ENCODE data around the gene PANK3. TPM values are rescaled to one million over a fixed set of nuclear protein-coding genes. Genes with fewer than 3 reads are reported as not detected.
A peak's percentile ranks its signal among the peaks of the same experiment; 100 is the strongest.

PANK3 gene
- polyA plus RNA-seq, 3 donors: 9.0 to 11.9 (median 9.3) TPM

GRCh38 chr5:168527756-168528295, 51.3 kb downstream of the PANK3 start:
- TF ChIP-seq CTCF (IDR thresholded peaks at IDR 0.05): no peak
- intact Hi-C loops (cut with micrococcal nuclease): no loop called here
- Mint-ChIP-seq H3K9me3 (peaks cover 7 to 20% (median 16%) of the 10 kb centered on the region in 7 donors), H3K4me3 (peak overlapping the region in 1 of 2 donors; percentile 80), H3K36me3 (peaks cover 3 to 27% of the 10 kb centered on the region in 2 donors), H3K4me1 (peaks cover 10% of the 10 kb centered on the region), H3K27me3 (ENCODE audit: low read depth in 3 of 3) (peaks cover 40 to 53% (median 46%) of the 10 kb centered on the region in 3 donors), H3K27ac (no peak overlapping the region)
- Histone ChIP-seq H3K4me3 (replicated peaks in 1 of 3; ENCODE audit: low read depth in 2 of 3, low read length in 3 of 3) (no peak overlapping the region), H3K4me2 (replicated peaks; ENCODE audit: extremely low read depth, low read length, poor library complexity, severe bottlenecking) (no peak overlapping the region), H3K9me3 (replicated peaks in 1 of 2; ENCODE audit: control insufficient read depth in 1 of 2, insufficient read depth in 1 of 2, low read length in 2 of 2) (peaks cover 11 to 19% of the 10 kb centered on the region in 2 donors), H2AFZ (ENCODE audit: insufficient read depth, low read depth, low read length, poor library complexity, severe bottlenecking) (no peak overlapping the region), H3K9ac (ENCODE audit: insufficient read depth, low read length, poor library complexity, severe bottlenecking) (no peak overlapping the region), H4K20me1 (ENCODE audit: insufficient read depth, low read length) (no peaks in the 10 kb centered on the region), H3K27ac (ENCODE audit: low read depth in 1 of 2, low read length in 2 of 2) (no peak overlapping the region), H3K4me1 (ENCODE audit: control insufficient read depth in 1 of 2, insufficient read depth in 2 of 2, low read length in 2 of 2) (no peaks in the 10 kb centered on the region), H3K36me3 (replicated peaks in 1 of 2; ENCODE audit: control insufficient read depth in 1 of 2, insufficient read depth in 2 of 2, low read length in 2 of 2) (peaks cover 0 to 6% of the 10 kb centered on the region in 2 donors), H3K27me3 (ENCODE audit: control insufficient read depth in 2 of 2, insufficient read depth in 2 of 2, low read length in 2 of 2) (peaks cover 31 to 40% of the 10 kb centered on the region in 2 donors), H3K79me2 (ENCODE audit: insufficient read depth, low read length) (no peaks in the 10 kb centered on the region)
- WGBS (ENCODE audit: insufficient coverage): 94% methylated on average over 3 of the region's 4 CpGs
- no peak for DNase-seq

GRCh38 chr5:168525856-168526255, 53.3 kb downstream of the PANK3 start:
- Histone ChIP-seq H2AFZ (ENCODE audit: insufficient read depth, low read depth, low read length, poor library complexity, severe bottlenecking) (no peak overlapping the region), H3K79me2 (ENCODE audit: insufficient read depth, low read length) (no peaks in the 10 kb centered on the region), H3K27ac (ENCODE audit: low read depth in 1 of 2, low read length in 2 of 2) (no peak overlapping the region), H3K4me2 (replicated peaks; ENCODE audit: extremely low read depth, low read length, poor library complexity, severe bottlenecking) (no peak overlapping the region), H3K9me3 (replicated peaks in 1 of 2; ENCODE audit: control insufficient read depth in 1 of 2, insufficient read depth in 1 of 2, low read length in 2 of 2) (peaks cover 11 to 19% of the 10 kb centered on the region in 2 donors), H3K27me3 (ENCODE audit: control insufficient read depth in 2 of 2, insufficient read depth in 2 of 2, low read length in 2 of 2) (peaks cover 21 to 27% of the 10 kb centered on the region in 2 donors), H3K36me3 (replicated peaks in 1 of 2; ENCODE audit: control insufficient read depth in 1 of 2, insufficient read depth in 2 of 2, low read length in 2 of 2) (peaks cover 5 to 22% of the 10 kb centered on the region in 2 donors), H3K4me1 (ENCODE audit: control insufficient read depth in 1 of 2, insufficient read depth in 2 of 2, low read length in 2 of 2) (no peaks in the 10 kb centered on the region), H4K20me1 (ENCODE audit: insufficient read depth, low read length) (no peaks in the 10 kb centered on the region), H3K9ac (ENCODE audit: insufficient read depth, low read length, poor library complexity, severe bottlenecking) (no peak overlapping the region), H3K4me3 (replicated peaks in 1 of 3; ENCODE audit: low read depth in 2 of 3, low read length in 3 of 3) (no peak overlapping the region)
- no peak overlapping the region for H3K27ac Mint-ChIP-seq
- peaks cover 33 to 38% (median 37%) of the 10 kb centered on the region in 3 donors for H3K27me3 Mint-ChIP-seq (ENCODE audit: low read depth in 3 of 3)
- WGBS (ENCODE audit: insufficient coverage): no CpG with 5 or more reads among the region's 2 CpGs
- peaks cover 7 to 20% (median 16%) of the 10 kb centered on the region in 7 donors for H3K9me3 Mint-ChIP-seq
- peaks cover 16 to 34% of the 10 kb centered on the region in 2 donors for H3K36me3 Mint-ChIP-seq
- no peak for DNase-seq
- H3K4me1 Mint-ChIP-seq: peaks cover 10% of the 10 kb centered on the region
- intact Hi-C loops (cut with micrococcal nuclease): no loop called here
- H3K4me3 Mint-ChIP-seq: no peak overlapping the region
- TF ChIP-seq CTCF (IDR thresholded peaks at IDR 0.05): no peak
